Middle frontal gyrus (tissue), 1 donor: ENCODE data around the gene PITHD1.
"Not testable (repeated sequence)": the region's sequence is repeated elsewhere in the genome, so short reads cannot be mapped to it uniquely, and the experiment has no call there.

Experiments used
- DNase-seq: peaks from one replicate; pipeline ENCODE4 v3.0.0-alpha.2; 2015; ENCODE audit warnings: low spot score; ENCODE audit errors: extremely low spot score

PITHD1 gene

GRCh38 chr1:23825076-23825761, 47.0 kb downstream of the PITHD1 start, which contains the start of gene HMGCL:
Gene HMGCL, minus strand, starts transcription at chr1:23825429. Its CDS starts 14 bp downstream, at chr1:23825415.
- peak; percentile 87 for DNase-seq

GRCh38 chr1:23825762-23826522, 47.7 kb downstream of the PITHD1 start:
- DNase-seq: no peak

- DNase-seq: not testable (repeated sequence)
Observed at GRCh38 chr1:23826590-23826989, 48.4 kb downstream of the PITHD1 start.

- no peak for DNase-seq
Observed at GRCh38 chr1:23827717-23828116, 49.5 kb downstream of the PITHD1 start.

GRCh38 chr1:23834156-23834555, 55.9 kb downstream of the PITHD1 start:
- not testable (repeated sequence) for DNase-seq

GRCh38 chr1:23836037-23836436, 57.8 kb downstream of the PITHD1 start:
- no peak for DNase-seq
